GM23338 (cell line): Measurements from ENCODE around the gene SDC3. TPM values are rescaled to one million over a fixed set of nuclear protein-coding genes. Genes with fewer than 3 reads are reported as not detected.

Experiments used
- ATAC-seq: fragments of 200-7000 bp; cut with Tn5 transposase; 3 replicates; pipeline ENCODE4 v1.9.1; 2020
- DNase-seq: peaks from one replicate; pipeline ENCODE4 v3.0.0-alpha.2; 2015; ENCODE audit warnings: low spot score
- H2AFZ ChIP-seq: fragments of 200-600 bp; sonication (generic); 2 replicates; pipeline ENCODE4 v1.8.0; 2016; ENCODE audit warnings: antibody characterized with exemption, mild to moderate bottlenecking, moderate library complexity
- H3F3A ChIP-seq: fragments of 200-600 bp; sonication (generic); replicated peaks from 2 replicates; pipeline ENCODE4 v1.8.0; 2017; ENCODE audit warnings: antibody characterized with exemption, mixed run types, low read depth
- H3K27ac ChIP-seq: fragments of 200-600 bp; sonication (generic); 2 replicates; pipeline ENCODE4 v1.6.1; 2016; ENCODE audit warnings: low read depth
- H3K27me3 ChIP-seq: fragments of 200-600 bp; sonication (generic); 2 replicates; pipeline ENCODE4 v1.8.0; 2016; ENCODE audit warnings: mild to moderate bottlenecking, mixed run types, moderate library complexity; ENCODE audit not compliant: insufficient read depth
- H3K36me3 ChIP-seq: fragments of 200-600 bp; sonication (generic); 2 replicates; pipeline ENCODE4 v1.8.0; 2016; ENCODE audit warnings: mild to moderate bottlenecking; ENCODE audit not compliant: insufficient read depth
- H3K4me1 ChIP-seq: fragments of 200-600 bp; sonication (generic); 2 replicates; pipeline ENCODE4 v1.8.0; 2016; ENCODE audit warnings: mild to moderate bottlenecking, moderate library complexity; ENCODE audit not compliant: insufficient read depth
- H3K4me2 ChIP-seq: fragments of 200-600 bp; sonication (generic); 2 replicates; pipeline ENCODE4 v1.7.1; 2017; ENCODE audit warnings: mixed run types
- H3K4me3 ChIP-seq: fragments of 200-600 bp; sonication (generic); 2 replicates; pipeline ENCODE4 v1.6.1; 2016; ENCODE audit warnings: mixed run types
- H3K79me2 ChIP-seq: fragments of 200-600 bp; sonication (generic); replicated peaks from 2 replicates; pipeline ENCODE4 v1.8.0; 2017; ENCODE audit warnings: mild to moderate bottlenecking; ENCODE audit not compliant: insufficient read depth
- H3K9me2 ChIP-seq: fragments of 200-600 bp; sonication (generic); 2 replicates; pipeline ENCODE4 v1.8.0; 2017; ENCODE audit not compliant: insufficient read depth
- H4K20me1 ChIP-seq: fragments of 200-600 bp; sonication (generic); replicated peaks from 2 replicates; pipeline ENCODE4 v1.8.0; 2017; ENCODE audit warnings: mild to moderate bottlenecking; ENCODE audit not compliant: insufficient read depth
- H3K27ac Mint-ChIP-seq: 2 replicates; pipeline ENCODE4 v1.8.0; 2020; ENCODE audit warnings: inconsistent platforms, mild to moderate bottlenecking, moderate library complexity, mixed read lengths
- H3K27me3 Mint-ChIP-seq: 3 replicates; pipeline ENCODE4 v1.8.0; 2022; ENCODE audit warnings: low read depth, mild to moderate bottlenecking, moderate library complexity, mixed read lengths, inconsistent platforms; ENCODE audit not compliant: insufficient read depth, poor library complexity
- H3K36me3 Mint-ChIP-seq: 3 replicates; pipeline ENCODE4 v1.8.0; 2021; ENCODE audit warnings: low read depth, mild to moderate bottlenecking, inconsistent platforms, moderate library complexity, mixed read lengths
- H3K4me1 Mint-ChIP-seq: 3 replicates; pipeline ENCODE4 v1.8.0; 2020; ENCODE audit warnings: mild to moderate bottlenecking, inconsistent platforms, mixed read lengths
- H3K4me3 Mint-ChIP-seq: 3 replicates; pipeline ENCODE4 v1.8.0; 2021; ENCODE audit warnings: moderate library complexity, mild to moderate bottlenecking, inconsistent platforms, mixed read lengths
- H3K9me3 Mint-ChIP-seq: 3 replicates; pipeline ENCODE4 v1.8.0; 2020; ENCODE audit warnings: moderate library complexity, mild to moderate bottlenecking, inconsistent platforms, mixed read lengths
- CREB1 ChIP-seq: fragments of 250-450 bp; sonication (Bioruptor Pico); IDR thresholded peaks from 2 replicates; pipeline ENCODE4 v1.5.0; 2020; ENCODE audit warnings: low read depth, mild to moderate bottlenecking, moderate library complexity
- CTCF ChIP-seq, 2 experiments: fragments of 200-600 bp in 1 of 2; sonication (generic) in 1 of 2; conservative IDR thresholded peaks; 2 replicates each; pipeline versions ENCODE4 v1.5.1 to v1.6.1; 2016 to 2017; ENCODE audit warnings: antibody characterized with exemption in 2 of 2, low read depth in 2 of 2, mild to moderate bottlenecking in 2 of 2, moderate library complexity in 1 of 2
- ETS1 ChIP-seq: IDR thresholded peaks from 2 replicates; pipeline ENCODE4 v1.6.1; 2016; ENCODE audit warnings: antibody characterized with exemption
- EZH2phosphoT487 ChIP-seq: fragments of 200-600 bp; sonication (generic); IDR thresholded peaks from one replicate; pipeline ENCODE4 v1.8.1; 2018; ENCODE audit warnings: antibody characterized with exemption; ENCODE audit not compliant: unreplicated experiment
- JUNB ChIP-seq: IDR thresholded peaks from one replicate; pipeline ENCODE4 v1.6.1; 2016; ENCODE audit warnings: antibody characterized with exemption; ENCODE audit not compliant: unreplicated experiment
- NANOG ChIP-seq: IDR thresholded peaks from 2 replicates; pipeline ENCODE4 v1.6.1; 2016; ENCODE audit warnings: antibody characterized with exemption, borderline replicate concordance
- POLR2AphosphoS5 ChIP-seq: IDR thresholded peaks from 2 replicates; pipeline ENCODE4 v1.6.1; 2016; ENCODE audit warnings: antibody characterized with exemption, low read depth
- REST ChIP-seq: IDR thresholded peaks from one replicate; pipeline ENCODE4 v1.6.1; 2018; ENCODE audit warnings: antibody characterized with exemption; ENCODE audit not compliant: unreplicated experiment
- STAT1 ChIP-seq: IDR thresholded peaks from one replicate; pipeline ENCODE4 v1.6.1; 2016; ENCODE audit warnings: antibody characterized with exemption; ENCODE audit not compliant: unreplicated experiment
- ZNF114 ChIP-seq: fragments of 250-450 bp; sonication (Bioruptor Pico); IDR thresholded peaks from 2 replicates; pipeline ENCODE4 v1.5.0; 2020; ENCODE audit warnings: mild to moderate bottlenecking, moderate library complexity
- ZNF462 ChIP-seq: fragments of 250-450 bp; sonication (Bioruptor Pico); IDR thresholded peaks from 2 replicates; pipeline ENCODE4 v1.5.0; 2020; ENCODE audit warnings: mild to moderate bottlenecking, moderate library complexity
- polyA plus RNA-seq: library from polyadenylated mRNA; unstranded; fragments of >200 nt; fragmentation: Nextera tagmentation; extraction: Ambion mirVana; gene quantifications from 2 replicates; pipeline ENCODE4 v1.2.1, GENCODE V29; 2016
- total RNA-seq: library from RNA; depleted of rRNA; stranded (reverse); fragments of >200 nt; shearing (Covaris generic); gene quantifications from 2 replicates; pipeline ENCODE4 v1.2.3, GENCODE V29; 2014

SDC3 gene
- total and polyA plus RNA-seq, 2 experiments from 2014 or later = 5.2 to 29.7 TPM

- no peak for TF ChIP-seq CTCF (conservative IDR thresholded peaks at IDR 0.05; ENCODE audit: low read depth in 2 of 2)
Observed at GRCh38 chr1:30923597-30923996, 15.0 kb upstream of the SDC3 start (continued).

- Mint-ChIP-seq H3K36me3 (no peaks in the 10 kb centered on the region), H3K4me1 (peaks cover 4% of the 10 kb centered on the region; the same call in 2 of the 3 replicates), H3K4me3 (no peak overlapping the region), H3K9me3 (no peaks in the 10 kb centered on the region), H3K27me3 (peaks cover 2% of the 10 kb centered on the region), H3K27ac (no peak overlapping the region)
- H2AFZ ChIP-seq = no peak overlapping the region
- no peaks in the 10 kb centered on the region for H4K20me1 ChIP-seq
- H3K79me2 ChIP-seq = no peaks in the 10 kb centered on the region
- H3K36me3 ChIP-seq = no peaks in the 10 kb centered on the region
- no peak overlapping the region for H3K4me2 ChIP-seq
- H3K9me2 ChIP-seq = no peaks in the 10 kb centered on the region
- no peak for ATAC-seq
- DNase-seq = no peak
- H3K4me1 ChIP-seq = no peaks in the 10 kb centered on the region
- H3K4me3 ChIP-seq = no peak overlapping the region
- H3K27ac ChIP-seq = no peak overlapping the region
- no peaks in the 10 kb centered on the region for H3F3A ChIP-seq
- no peaks in the 10 kb centered on the region for H3K27me3 ChIP-seq
- TF ChIP-seq STAT1 = no peak
- no peak for TF ChIP-seq JUNB
- TF ChIP-seq NANOG = no peak
- TF ChIP-seq ZNF462 = no peak
- no peak for TF ChIP-seq EZH2phosphoT487
- no peak for TF ChIP-seq ZNF114
- TF ChIP-seq ETS1 = no peak
- no peak for TF ChIP-seq CTCF (conservative IDR thresholded peaks at IDR 0.05; ENCODE audit: low read depth in 2 of 2)
- TF ChIP-seq REST = no peak
- TF ChIP-seq POLR2AphosphoS5 = no peak
- TF ChIP-seq CREB1 (CRISPR knock-in tag) = no peak
Observed at GRCh38 chr1:30920827-30921226, 12.3 kb upstream of the SDC3 start.
